Esophagus muscularis mucosa (tissue), 4 donors: ENCODE data around the gene B4GALT5. TPM values are rescaled to one million over a fixed set of nuclear protein-coding genes. Genes with fewer than 3 reads are reported as not detected.

Experiments used
- DNase-seq: peaks from one replicate; pipeline ENCODE4 v3.0.0-alpha.2; 2017; ENCODE audit errors: extremely low spot score
- H3K27ac ChIP-seq, 4 donors: fragments of 200-600 bp; sonication (generic); replicated peaks in 1 of 4; 1 replicate in 3 of 4; 2 replicates in 1 of 4; pipeline ENCODE4 v1.5.1; 2016 to 2019; ENCODE audit warnings: mild to moderate bottlenecking in 1 of 4
- H3K27me3 ChIP-seq, 4 donors: fragments of 200-600 bp; sonication (generic); one replicate each; pipeline versions ENCODE4 v1.5.1 to v1.6.0; 2016 to 2019
- H3K36me3 ChIP-seq, 4 donors: fragments of 200-600 bp; sonication (generic); one replicate each; pipeline ENCODE4 v1.5.1; 2016 to 2019
- H3K4me1 ChIP-seq, 4 donors: fragments of 200-600 bp; sonication (generic); one replicate each; pipeline ENCODE4 v1.5.1; 2016 to 2019
- H3K4me3 ChIP-seq, 4 donors: fragments of 200-600 bp; sonication (generic); 1 replicate in 2 of 4; 2 replicates in 2 of 4; pipeline ENCODE4 v1.5.1; 2016 to 2019; ENCODE audit warnings: mild to moderate bottlenecking in 4 of 4, moderate library complexity in 1 of 4
- H3K9me3 ChIP-seq, 4 donors: fragments of 200-600 bp; sonication (generic); 1 replicate in 3 of 4; 2 replicates in 1 of 4; pipeline ENCODE4 v1.5.1; 2016 to 2019
- CTCF ChIP-seq, 3 experiments: fragments of 200-600 bp in 2 of 3; fragments of 450-650 bp in 1 of 3; sonication (generic) in 2 of 3; IDR thresholded peaks; one replicate each; pipeline ENCODE4 v1.5.1; 2017 to 2019; ENCODE audit warnings: antibody characterized with exemption in 3 of 3, mild to moderate bottlenecking in 2 of 3, moderate library complexity in 1 of 3
- EP300 ChIP-seq: sonication (generic); formaldehyde crosslinking; IDR thresholded peaks from one replicate; pipeline ENCODE4 v1.6.1; 2017; ENCODE audit warnings: antibody characterized with exemption
- POLR2A ChIP-seq: fragments of 450-650 bp; IDR thresholded peaks from one replicate; pipeline ENCODE4 v1.6.1; 2017; ENCODE audit warnings: antibody characterized with exemption, moderate library complexity, mild to moderate bottlenecking, low read depth
- POLR2AphosphoS5 ChIP-seq, 2 donors: sonication (generic); formaldehyde crosslinking; IDR thresholded peaks; one replicate each; pipeline ENCODE4 v1.6.1; 2017; ENCODE audit warnings: antibody characterized with exemption in 2 of 2
- WGBS: methylation state at CpG from one replicate; pipeline ENCODE4 v1.1.5; 2018; 5-methylcytosine and 5-hydroxymethylcytosine counted together
- intact Hi-C: fragments of 100-400 bp; cut with DNase I; formaldehyde crosslinking; loops from one replicate; pipeline ENCODE4 v1.15.1; 2023
- total RNA-seq, 4 donors: library from RNA; depleted of rRNA; stranded (reverse); fragments of >200 nt; gene quantifications; one replicate each; pipeline versions ENCODE4 v1.1.0 to v1.2.1, GENCODE V29; 2016

B4GALT5 gene
- total RNA-seq, 4 donors from 2014 or later: 23.3 to 51.2 (median 37.1) TPM

GRCh38 chr20:49699200-49699992 is 14.3 kb downstream of the B4GALT5 start:
- Histone ChIP-seq H3K9me3 (no peaks in the 10 kb centered on the region), H3K4me3 (no peak overlapping the region), H3K36me3 (no peaks in the 10 kb centered on the region), H3K27me3 (no peaks in the 10 kb centered on the region), H3K27ac (no peak overlapping the region), H3K4me1 (peaks cover 49 to 68% (median 65%) of the 10 kb centered on the region in 4 donors)
- no peak for TF ChIP-seq POLR2AphosphoS5 (IDR thresholded peaks at IDR 0.05)
- no peak for TF ChIP-seq EP300
- TF ChIP-seq POLR2A: no peak
- no peak for TF ChIP-seq CTCF (IDR thresholded peaks at IDR 0.05)
- intact Hi-C loops: no loop called here
- WGBS: 63% methylated on average over 6 of the region's 6 CpGs
- DNase-seq: no peak

GRCh38 chr20:49698477-49698876 is 15.2 kb downstream of the B4GALT5 start:
- no peak for DNase-seq
- Histone ChIP-seq H3K4me1 (peaks cover 49 to 70% (median 68%) of the 10 kb centered on the region in 4 donors), H3K27ac (no peak overlapping the region), H3K9me3 (no peaks in the 10 kb centered on the region), H3K36me3 (no peaks in the 10 kb centered on the region), H3K27me3 (no peaks in the 10 kb centered on the region), H3K4me3 (no peak overlapping the region)
- intact Hi-C loops: no loop called here
- 81% methylated on average over 5 of the region's 5 CpGs for WGBS
- no peak for TF ChIP-seq EP300
- TF ChIP-seq POLR2AphosphoS5 (IDR thresholded peaks at IDR 0.05): no peak
- TF ChIP-seq CTCF (IDR thresholded peaks at IDR 0.05): no peak
- TF ChIP-seq POLR2A: no peak

- Histone ChIP-seq H3K27me3 (no peaks in the 10 kb centered on the region), H3K36me3 (no peaks in the 10 kb centered on the region), H3K27ac (no peak overlapping the region), H3K4me3 (no peak overlapping the region), H3K4me1 (peaks cover 54 to 75% (median 73%) of the 10 kb centered on the region in 4 donors), H3K9me3 (no peaks in the 10 kb centered on the region)
- TF ChIP-seq POLR2A (no peak), POLR2AphosphoS5 (IDR thresholded peaks at IDR 0.05) (no peak), CTCF (IDR thresholded peaks at IDR 0.05) (no peak), EP300 (no peak)
- DNase-seq: no peak
- intact Hi-C loops: no loop called here
- 90% methylated on average over 6 of the region's 6 CpGs for WGBS
Observed at GRCh38 chr20:49697071-49697470, 16.6 kb downstream of the B4GALT5 start.

- peaks cover 53 to 74% (median 71%) of the 10 kb centered on the region in 4 donors for H3K4me1 ChIP-seq
- intact Hi-C loops: no loop called here
- H3K27me3 ChIP-seq: no peaks in the 10 kb centered on the region
- no peak overlapping the region for H3K27ac ChIP-seq
- TF ChIP-seq CTCF (IDR thresholded peaks at IDR 0.05) (no peak), POLR2AphosphoS5 (IDR thresholded peaks at IDR 0.05) (no peak), EP300 (no peak), POLR2A (no peak)
- no peak overlapping the region for H3K4me3 ChIP-seq
- no peaks in the 10 kb centered on the region for H3K9me3 ChIP-seq
- no peaks in the 10 kb centered on the region for H3K36me3 ChIP-seq
- 45% methylated on average over 2 of the region's 2 CpGs for WGBS
- DNase-seq: no peak
Observed at GRCh38 chr20:49696594-49696993, 17.1 kb downstream of the B4GALT5 start.
